Measurements from ENCODE around the gene SDK2.

DNA sequence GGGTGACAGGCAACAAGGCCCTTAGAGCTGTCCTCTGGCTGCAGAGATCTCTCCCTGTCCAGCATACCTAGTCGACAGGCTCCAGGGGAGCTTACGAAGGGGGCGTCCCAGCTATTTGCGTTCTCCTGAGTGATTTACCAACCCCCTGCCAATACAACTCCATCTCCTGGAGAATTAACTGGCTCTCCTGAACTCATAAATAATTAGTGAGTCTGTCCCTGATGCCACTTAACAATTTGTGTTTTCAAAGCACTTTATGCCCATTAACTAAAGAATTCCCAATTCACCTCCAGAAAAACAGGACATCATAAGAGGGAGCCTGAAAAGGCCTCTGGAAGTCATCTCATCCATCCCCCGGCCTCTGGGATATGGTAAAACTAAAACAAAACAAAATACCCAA is 26.7 kb downstream of the SDK2 start:
- TF ChIP-seq, protein P1, sequence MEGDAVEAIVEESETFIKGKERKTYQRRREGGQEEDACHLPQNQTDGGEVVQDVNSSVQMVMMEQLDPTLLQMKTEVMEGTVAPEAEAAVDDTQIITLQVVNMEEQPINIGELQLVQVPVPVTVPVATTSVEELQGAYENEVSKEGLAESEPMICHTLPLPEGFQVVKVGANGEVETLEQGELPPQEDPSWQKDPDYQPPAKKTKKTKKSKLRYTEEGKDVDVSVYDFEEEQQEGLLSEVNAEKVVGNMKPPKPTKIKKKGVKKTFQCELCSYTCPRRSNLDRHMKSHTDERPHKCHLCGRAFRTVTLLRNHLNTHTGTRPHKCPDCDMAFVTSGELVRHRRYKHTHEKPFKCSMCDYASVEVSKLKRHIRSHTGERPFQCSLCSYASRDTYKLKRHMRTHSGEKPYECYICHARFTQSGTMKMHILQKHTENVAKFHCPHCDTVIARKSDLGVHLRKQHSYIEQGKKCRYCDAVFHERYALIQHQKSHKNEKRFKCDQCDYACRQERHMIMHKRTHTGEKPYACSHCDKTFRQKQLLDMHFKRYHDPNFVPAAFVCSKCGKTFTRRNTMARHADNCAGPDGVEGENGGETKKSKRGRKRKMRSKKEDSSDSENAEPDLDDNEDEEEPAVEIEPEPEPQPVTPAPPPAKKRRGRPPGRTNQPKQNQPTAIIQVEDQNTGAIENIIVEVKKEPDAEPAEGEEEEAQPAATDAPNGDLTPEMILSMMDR (IDR thresholded peaks at IDR 0.05), result no peak
- TF ChIP-seq RCOR1 (IDR thresholded peaks at IDR 0.05; ENCODE audit: low read length) (no peak), FOXM1 (IDR thresholded peaks at IDR 0.05; ENCODE audit: low read depth) (no peak), RAD21 (IDR thresholded peaks at IDR 0.05; ENCODE audit: low read length) (no peak)
- TF ChIP-seq, protein P2, sequence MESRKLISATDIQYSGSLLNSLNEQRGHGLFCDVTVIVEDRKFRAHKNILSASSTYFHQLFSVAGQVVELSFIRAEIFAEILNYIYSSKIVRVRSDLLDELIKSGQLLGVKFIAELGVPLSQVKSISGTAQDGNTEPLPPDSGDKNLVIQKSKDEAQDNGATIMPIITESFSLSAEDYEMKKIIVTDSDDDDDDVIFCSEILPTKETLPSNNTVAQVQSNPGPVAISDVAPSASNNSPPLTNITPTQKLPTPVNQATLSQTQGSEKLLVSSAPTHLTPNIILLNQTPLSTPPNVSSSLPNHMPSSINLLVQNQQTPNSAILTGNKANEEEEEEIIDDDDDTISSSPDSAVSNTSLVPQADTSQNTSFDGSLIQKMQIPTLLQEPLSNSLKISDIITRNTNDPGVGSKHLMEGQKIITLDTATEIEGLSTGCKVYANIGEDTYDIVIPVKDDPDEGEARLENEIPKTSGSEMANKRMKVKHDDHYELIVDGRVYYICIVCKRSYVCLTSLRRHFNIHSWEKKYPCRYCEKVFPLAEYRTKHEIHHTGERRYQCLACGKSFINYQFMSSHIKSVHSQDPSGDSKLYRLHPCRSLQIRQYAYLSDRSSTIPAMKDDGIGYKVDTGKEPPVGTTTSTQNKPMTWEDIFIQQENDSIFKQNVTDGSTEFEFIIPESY (IDR thresholded peaks at IDR 0.05; ENCODE audit: borderline replicate concordance, low read depth), result no peak
